Astrocyte (in vitro differentiated cells and primary cell): ENCODE data around the gene FST. TPM values are rescaled to one million over a fixed set of nuclear protein-coding genes. Genes with fewer than 3 reads are reported as not detected.
A peak's percentile ranks its signal among the peaks of the same experiment; 100 is the strongest.

Experiments used
- DNase-seq: peaks from one replicate; pipeline ENCODE4 v3.0.0-alpha.2; 2010; ENCODE audit warnings: low read depth
- FAIRE-seq: peaks from 2 replicates; lab custom pipeline; 2011; peaks lifted over from hg19 to GRCh38; lab: Jason Lieb, UNC
- H2AFZ ChIP-seq: 2 replicates; pipeline ENCODE4 v1.6.0; 2012; ENCODE audit warnings: low read depth, low read length, inconsistent platforms
- H3K27ac ChIP-seq: 2 replicates; pipeline ENCODE4 v1.5.1; 2011; ENCODE audit warnings: low read depth, low read length, inconsistent platforms
- H3K27me3 ChIP-seq: 2 replicates; pipeline ENCODE4 v1.6.0; 2011; ENCODE audit warnings: low read length, inconsistent platforms; ENCODE audit not compliant: insufficient read depth
- H3K36me3 ChIP-seq: 2 replicates; pipeline ENCODE4 v1.5.1; 2011; ENCODE audit warnings: low read length, inconsistent platforms; ENCODE audit not compliant: insufficient read depth
- H3K4me1 ChIP-seq: 2 replicates; pipeline ENCODE4 v1.5.1; 2011; ENCODE audit warnings: low read length, inconsistent platforms; ENCODE audit not compliant: insufficient read depth
- H3K4me2 ChIP-seq: 2 replicates; pipeline ENCODE4 v1.6.0; 2012; ENCODE audit warnings: low read length, inconsistent platforms
- H3K4me3 ChIP-seq: 2 replicates; pipeline ENCODE4 v1.5.1; 2011; ENCODE audit warnings: low read depth, mild to moderate bottlenecking, low read length, inconsistent platforms; ENCODE audit not compliant: insufficient read depth
- H3K79me2 ChIP-seq: 2 replicates; pipeline ENCODE4 v1.6.0; 2012; ENCODE audit warnings: mild to moderate bottlenecking, low read length, inconsistent platforms; ENCODE audit not compliant: insufficient read depth
- H3K9ac ChIP-seq: 2 replicates; pipeline ENCODE4 v1.6.0; 2012; ENCODE audit warnings: mild to moderate bottlenecking, low read length, inconsistent platforms
- H3K9me3 ChIP-seq: 2 replicates; pipeline ENCODE4 v1.5.1; 2012; ENCODE audit warnings: low read depth, mild to moderate bottlenecking, low read length, inconsistent platforms; ENCODE audit not compliant: insufficient read depth
- H4K20me1 ChIP-seq: 2 replicates; pipeline ENCODE4 v1.6.0; 2012; ENCODE audit warnings: low read length, inconsistent platforms; ENCODE audit not compliant: insufficient read depth
- H3K27ac Mint-ChIP-seq: one replicate; pipeline ENCODE4 v1.8.0; 2021; ENCODE audit warnings: mild to moderate bottlenecking, mixed read lengths; ENCODE audit not compliant: unreplicated experiment
- H3K27me3 Mint-ChIP-seq: one replicate; pipeline ENCODE4 v1.8.0; 2021; ENCODE audit warnings: low read depth, mixed read lengths; ENCODE audit not compliant: unreplicated experiment
- H3K36me3 Mint-ChIP-seq: one replicate; pipeline ENCODE4 v1.8.0; 2021; ENCODE audit warnings: low read depth, mixed read lengths; ENCODE audit not compliant: unreplicated experiment
- H3K4me1 Mint-ChIP-seq: one replicate; pipeline ENCODE4 v1.8.0; 2021; ENCODE audit warnings: low read depth, mixed read lengths; ENCODE audit not compliant: unreplicated experiment
- H3K4me3 Mint-ChIP-seq: one replicate; pipeline ENCODE4 v1.8.0; 2021; ENCODE audit warnings: mild to moderate bottlenecking, moderate library complexity, mixed read lengths; ENCODE audit not compliant: unreplicated experiment
- H3K9me3 Mint-ChIP-seq: one replicate; pipeline ENCODE4 v1.8.0; 2021; ENCODE audit warnings: mild to moderate bottlenecking, mixed read lengths; ENCODE audit not compliant: unreplicated experiment
- EZH2 ChIP-seq: IDR thresholded peaks from 2 replicates; pipeline ENCODE4 v1.6.1; 2012; ENCODE audit warnings: mild to moderate bottlenecking, low read length, inconsistent platforms; ENCODE audit not compliant: insufficient read depth
- total RNA-seq: library from RNA; stranded (reverse); gene quantifications from 2 replicates; pipeline ENCODE4 v1.2.1, GENCODE V29; 2021
- TF ChIP-seq, protein P1 (sequence below): IDR thresholded peaks from 2 replicates; pipeline ENCODE4 v1.5.1; 2011; ENCODE audit warnings: low read depth, mild to moderate bottlenecking, inconsistent platforms, low read length, moderate library complexity; ENCODE audit not compliant: insufficient read depth

Gene FST
- total RNA-seq, 1 donor from 2014 or later = 57.1 TPM

DNA sequence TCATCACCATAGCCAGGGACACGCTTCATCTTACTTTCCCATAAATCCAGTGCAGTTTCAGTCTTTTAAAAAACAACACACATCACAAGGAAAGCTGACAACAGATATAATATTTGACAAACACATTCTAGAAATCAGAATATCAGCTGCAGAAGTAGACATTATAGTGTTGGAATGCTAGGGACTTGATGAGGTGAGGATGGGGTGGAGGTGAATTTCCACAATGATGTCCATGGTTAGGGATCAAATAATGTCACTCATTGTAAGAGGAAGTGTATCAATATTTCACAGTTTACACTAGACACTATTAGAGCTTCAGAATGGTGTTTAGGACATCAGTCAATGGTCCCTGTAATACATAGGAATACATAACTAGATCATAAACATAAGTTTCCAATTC, 7.0 kb downstream of the FST start:
- H3K9ac ChIP-seq = no peak overlapping the region
- Mint-ChIP-seq H3K27ac (no peak overlapping the region), H3K36me3 (peaks cover 12% of the 10 kb centered on the region), H3K27me3 (no peaks in the 10 kb centered on the region), H3K9me3 (no peaks in the 10 kb centered on the region), H3K4me1 (peaks cover 17% of the 10 kb centered on the region), H3K4me3 (peak overlapping the region; percentile 31)
- DNase-seq (no peak), FAIRE-seq (peak; percentile 41)
- H2AFZ ChIP-seq = no peak overlapping the region
- H3K4me1 ChIP-seq = peaks cover 8% of the 10 kb centered on the region
- H3K4me2 ChIP-seq = no peak overlapping the region
- no peak overlapping the region for H3K27ac ChIP-seq
- no peaks in the 10 kb centered on the region for H3K27me3 ChIP-seq
- no peak overlapping the region for H3K4me3 ChIP-seq
- H3K9me3 ChIP-seq = no peaks in the 10 kb centered on the region
- TF ChIP-seq, protein P1, sequence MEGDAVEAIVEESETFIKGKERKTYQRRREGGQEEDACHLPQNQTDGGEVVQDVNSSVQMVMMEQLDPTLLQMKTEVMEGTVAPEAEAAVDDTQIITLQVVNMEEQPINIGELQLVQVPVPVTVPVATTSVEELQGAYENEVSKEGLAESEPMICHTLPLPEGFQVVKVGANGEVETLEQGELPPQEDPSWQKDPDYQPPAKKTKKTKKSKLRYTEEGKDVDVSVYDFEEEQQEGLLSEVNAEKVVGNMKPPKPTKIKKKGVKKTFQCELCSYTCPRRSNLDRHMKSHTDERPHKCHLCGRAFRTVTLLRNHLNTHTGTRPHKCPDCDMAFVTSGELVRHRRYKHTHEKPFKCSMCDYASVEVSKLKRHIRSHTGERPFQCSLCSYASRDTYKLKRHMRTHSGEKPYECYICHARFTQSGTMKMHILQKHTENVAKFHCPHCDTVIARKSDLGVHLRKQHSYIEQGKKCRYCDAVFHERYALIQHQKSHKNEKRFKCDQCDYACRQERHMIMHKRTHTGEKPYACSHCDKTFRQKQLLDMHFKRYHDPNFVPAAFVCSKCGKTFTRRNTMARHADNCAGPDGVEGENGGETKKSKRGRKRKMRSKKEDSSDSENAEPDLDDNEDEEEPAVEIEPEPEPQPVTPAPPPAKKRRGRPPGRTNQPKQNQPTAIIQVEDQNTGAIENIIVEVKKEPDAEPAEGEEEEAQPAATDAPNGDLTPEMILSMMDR = no peak
- no peak for TF ChIP-seq EZH2
- no peaks in the 10 kb centered on the region for H3K36me3 ChIP-seq
- no peaks in the 10 kb centered on the region for H4K20me1 ChIP-seq
- no peaks in the 10 kb centered on the region for H3K79me2 ChIP-seq

DNA sequence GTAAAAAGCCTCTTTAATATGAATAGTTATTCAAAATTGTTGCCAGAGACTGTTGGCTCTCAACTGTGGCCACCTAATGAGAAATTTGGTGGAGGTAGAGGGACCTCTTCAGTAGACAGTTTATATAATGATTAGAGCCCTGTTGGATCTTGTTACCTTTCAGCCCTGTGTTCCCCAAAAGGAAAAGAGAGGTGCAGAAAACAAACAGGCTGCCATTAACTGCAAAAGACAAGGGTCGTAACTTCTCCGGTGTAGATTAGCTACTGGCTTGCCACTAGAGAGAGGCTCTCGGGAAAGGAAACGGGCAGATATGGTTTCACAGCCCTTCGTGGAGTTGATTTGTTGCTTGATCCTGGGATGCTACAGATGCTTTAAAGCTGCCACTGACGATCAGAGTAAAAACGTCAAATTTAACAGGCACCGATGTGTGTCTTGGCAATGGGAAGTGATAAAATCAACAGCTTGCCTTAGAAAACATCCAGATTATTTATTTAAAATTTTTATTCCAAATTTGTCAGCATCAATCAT, 7.8 kb downstream of the FST start:
- no peak for TF ChIP-seq EZH2
- TF ChIP-seq, protein P1 = no peak
- no peaks in the 10 kb centered on the region for H3K79me2 ChIP-seq
- H3K9ac ChIP-seq = no peak overlapping the region
- H3K9me3 ChIP-seq = no peaks in the 10 kb centered on the region
- no peaks in the 10 kb centered on the region for H3K36me3 ChIP-seq
- FAIRE-seq (no peak), DNase-seq (no peak)
- peaks cover 4% of the 10 kb centered on the region for H3K4me1 ChIP-seq
- H3K27me3 ChIP-seq = no peaks in the 10 kb centered on the region
- H4K20me1 ChIP-seq = no peaks in the 10 kb centered on the region
- no peak overlapping the region for H3K4me2 ChIP-seq
- no peak overlapping the region for H2AFZ ChIP-seq
- no peak overlapping the region for H3K27ac ChIP-seq
- Mint-ChIP-seq H3K4me1 (peaks cover 17% of the 10 kb centered on the region), H3K27ac (no peak overlapping the region), H3K9me3 (no peaks in the 10 kb centered on the region), H3K27me3 (no peaks in the 10 kb centered on the region), H3K4me3 (peak overlapping the region; percentile 31), H3K36me3 (peaks cover 12% of the 10 kb centered on the region)
- no peak overlapping the region for H3K4me3 ChIP-seq

DNA sequence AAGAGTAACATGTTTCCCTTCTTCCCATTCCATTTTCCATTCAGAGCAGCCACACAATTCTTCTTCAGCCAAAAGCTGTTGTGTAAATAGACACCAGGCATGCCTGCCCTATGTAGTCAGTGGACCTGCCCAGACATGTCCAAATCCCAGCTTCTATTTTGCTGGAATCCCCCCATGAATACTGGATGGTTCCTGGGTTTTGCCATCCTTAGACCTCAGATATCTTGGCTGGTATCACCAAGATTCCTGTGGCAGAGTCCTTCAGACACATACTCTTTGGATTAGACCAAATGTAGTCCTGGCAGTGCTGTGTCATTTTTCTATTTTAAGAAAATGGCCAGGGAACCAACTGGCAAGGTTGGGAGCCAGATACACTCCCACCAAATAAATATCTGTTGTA, 10.3 kb downstream of the FST start:
- H3K4me1 ChIP-seq = peaks cover 4% of the 10 kb centered on the region
- Mint-ChIP-seq H3K4me1 (peaks cover 17% of the 10 kb centered on the region), H3K27ac (peak overlapping the region; percentile 83), H3K9me3 (peaks cover 7% of the 10 kb centered on the region), H3K4me3 (peak overlapping the region; percentile 84), H3K27me3 (no peaks in the 10 kb centered on the region), H3K36me3 (peaks cover 3% of the 10 kb centered on the region)
- H3K4me3 ChIP-seq = no peak overlapping the region
- no peaks in the 10 kb centered on the region for H3K9me3 ChIP-seq
- no peak overlapping the region for H3K9ac ChIP-seq
- peak; percentile 97 for FAIRE-seq
- peak overlapping the region; percentile 67 for H3K27ac ChIP-seq
- TF ChIP-seq, protein P1 = no peak
- no peak for TF ChIP-seq EZH2
- no peaks in the 10 kb centered on the region for H3K79me2 ChIP-seq
- peak; percentile 93 for DNase-seq
- no peaks in the 10 kb centered on the region for H3K27me3 ChIP-seq
- no peaks in the 10 kb centered on the region for H4K20me1 ChIP-seq
- no peaks in the 10 kb centered on the region for H3K36me3 ChIP-seq
- H2AFZ ChIP-seq = peak overlapping the region; percentile 51
- H3K4me2 ChIP-seq = peak overlapping the region; percentile 11
